CD4-positive, alpha-beta T cell (primary cell): Measurements from ENCODE around the gene PLXNC1. TPM values are rescaled to one million over a fixed set of nuclear protein-coding genes. Genes with fewer than 3 reads are reported as not detected.

ENCODE experiments used
- ATAC-seq: fragments of 200-7000 bp; cut with Tn5 transposase; one replicate; pipeline ENCODE4 v1.10.0; 2022; ENCODE audit warnings: mild to moderate bottlenecking; ENCODE audit not compliant: poor library complexity
- CTCF ChIA-PET: fragments of 350-600 bp; sonication (Branson Sonifier 250); formaldehyde crosslinking; loops from one replicate; lab custom pipeline; 2021; ENCODE audit warnings: antibody characterized with exemption, inconsistent platforms; lab: Charles Lee
- POLR2A ChIA-PET: fragments of 350-600 bp; sonication (Branson Sonifier 250); formaldehyde crosslinking; loops from one replicate; lab custom pipeline; 2021; ENCODE audit warnings: antibody characterized with exemption, inconsistent platforms; lab: Charles Lee
- DNase-seq, 14 experiments: peaks; one replicate each; pipeline ENCODE4 v3.0.0-alpha.2; 2013 to 2020; ENCODE audit warnings: mixed read lengths in 2 of 14
- H3K27ac ChIP-seq, 2 donors: one replicate each; pipeline versions ENCODE4 v1.5.1 to v1.7.0; 2013; ENCODE audit warnings: low read length in 2 of 2, low read depth in 1 of 2, mild to moderate bottlenecking in 1 of 2
- H3K27me3 ChIP-seq, 2 experiments: 1 replicate in 1 of 2; 2 replicates in 1 of 2; pipeline versions ENCODE4 v1.6.1 to v1.7.0; 2013; ENCODE audit warnings: low read length in 2 of 2, control low read depth in 1 of 2, mild to moderate bottlenecking in 1 of 2, moderate library complexity in 1 of 2; ENCODE audit not compliant: insufficient read depth in 2 of 2, control insufficient read depth in 1 of 2
- H3K36me3 ChIP-seq: one replicate; pipeline ENCODE4 v1.6.1; 2013; ENCODE audit warnings: low read length, control low read depth; ENCODE audit not compliant: insufficient read depth
- H3K4me1 ChIP-seq: one replicate; pipeline ENCODE4 v1.6.1; 2013; ENCODE audit warnings: low read length, control low read depth; ENCODE audit not compliant: insufficient read depth
- H3K4me3 ChIP-seq: one replicate; pipeline ENCODE4 v1.5.1; 2013; ENCODE audit warnings: mild to moderate bottlenecking, low read length, moderate library complexity
- H3K9me3 ChIP-seq, 2 experiments: 1 replicate in 1 of 2; 2 replicates in 1 of 2; pipeline versions ENCODE4 v1.6.1 to v1.7.0; 2013; ENCODE audit warnings: low read length in 2 of 2, mild to moderate bottlenecking in 2 of 2, control low read depth in 1 of 2, moderate library complexity in 1 of 2; ENCODE audit not compliant: control insufficient read depth in 1 of 2, insufficient read depth in 1 of 2
- H3K27ac Mint-ChIP-seq: one replicate; pipeline ENCODE4 v1.8.0; 2020; ENCODE audit warnings: mixed read lengths
- H3K27me3 Mint-ChIP-seq: one replicate; pipeline ENCODE4 v1.8.0; 2021; ENCODE audit warnings: mixed read lengths
- H3K36me3 Mint-ChIP-seq: one replicate; pipeline ENCODE4 v1.8.0; 2021; ENCODE audit warnings: low read depth, mixed read lengths
- H3K4me1 Mint-ChIP-seq: one replicate; pipeline ENCODE4 v1.8.0; 2021; ENCODE audit warnings: low read depth, mixed read lengths
- H3K4me3 Mint-ChIP-seq: one replicate; pipeline ENCODE4 v1.8.0; 2020; ENCODE audit warnings: mild to moderate bottlenecking, mixed read lengths
- H3K9me3 Mint-ChIP-seq: one replicate; pipeline ENCODE4 v1.8.0; 2020; ENCODE audit warnings: mixed read lengths
- CTCF ChIP-seq: fragments of 200-600 bp; IDR thresholded peaks from one replicate; pipeline ENCODE4 v1.8.0; 2022; ENCODE audit warnings: antibody characterized with exemption, mild to moderate bottlenecking
- intact Hi-C, 2 experiments: fragments of 100-400 bp; cut with DNase I in 1 of 2; cut with micrococcal nuclease in 1 of 2; formaldehyde crosslinking; loops; one replicate each; pipeline versions ENCODE4 v1.15.1 to v1.9.0; 2023 to 2025; cut with DNase I, micrococcal nuclease
- total RNA-seq, 174 experiments: library from RNA in 2 of 174; stranded (reverse) in 2 of 174; gene quantifications; one replicate each; pipeline ENCODE4 v1.2.3 and lab custom pipeline; 2021 to 2026

The PLXNC1 gene
- total RNA-seq, 2 experiments from 2014 or later: 5.2 to 5.3 TPM

GRCh38 chr12:94286583-94287244, 138.3 kb downstream of the PLXNC1 start:
- ChIA-PET CTCF (no interaction called here), POLR2A (no interaction called here)
- Histone ChIP-seq H3K36me3 (peaks cover 28% of the 10 kb centered on the region), H3K9me3 (no peaks in the 10 kb centered on the region), H3K4me1 (peaks cover 24% of the 10 kb centered on the region), H3K4me3 (no peak overlapping the region), H3K27me3 (no peaks in the 10 kb centered on the region), H3K27ac (no peak overlapping the region)
- DNase-seq: no peak
- TF ChIP-seq CTCF: no peak
- no peaks in the 10 kb centered on the region for H3K9me3 Mint-ChIP-seq
- H3K4me1 Mint-ChIP-seq: peaks cover 20% of the 10 kb centered on the region
- peaks cover 69% of the 10 kb centered on the region for H3K36me3 Mint-ChIP-seq
- peak overlapping the region; percentile 55 for H3K27ac Mint-ChIP-seq
- H3K27me3 Mint-ChIP-seq: no peaks in the 10 kb centered on the region
- H3K4me3 Mint-ChIP-seq: no peak overlapping the region
- intact Hi-C loops: loop anchor here in 1 of 2 experiments (5.0 kb wide), 1 partner anchor 139 kb away; the partner anchor contains the start of gene PLXNC1
- no peak for ATAC-seq

- peaks cover 67% of the 10 kb centered on the region for H3K36me3 Mint-ChIP-seq
- peaks cover 14% of the 10 kb centered on the region for H3K4me1 Mint-ChIP-seq
- CTCF ChIA-PET: no interaction called here
- H3K4me3 Mint-ChIP-seq: no peak overlapping the region
- Histone ChIP-seq H3K27me3 (no peaks in the 10 kb centered on the region), H3K27ac (no peak overlapping the region), H3K9me3 (no peaks in the 10 kb centered on the region), H3K4me3 (no peak overlapping the region), H3K36me3 (peaks cover 28% of the 10 kb centered on the region), H3K4me1 (peaks cover 19% of the 10 kb centered on the region)
- TF ChIP-seq CTCF: no peak
- H3K27ac Mint-ChIP-seq: peak overlapping the region; percentile 55
- intact Hi-C loops: loop anchor here in 1 of 2 experiments (5.0 kb wide), 1 partner anchor 140 kb away; the partner anchor contains the start of gene PLXNC1
- ATAC-seq (no peak), DNase-seq (no peak)
- H3K27me3 Mint-ChIP-seq: no peaks in the 10 kb centered on the region
- no peaks in the 10 kb centered on the region for H3K9me3 Mint-ChIP-seq
- POLR2A ChIA-PET: no interaction called here
These were observed 138.9 kb downstream of the PLXNC1 start for GRCh38 chr12:94287245-94287628.

- Histone ChIP-seq H3K27ac (no peak overlapping the region), H3K4me3 (no peak overlapping the region), H3K27me3 (no peaks in the 10 kb centered on the region), H3K36me3 (peaks cover 32% of the 10 kb centered on the region), H3K4me1 (no peaks in the 10 kb centered on the region), H3K9me3 (no peaks in the 10 kb centered on the region)
- no peak overlapping the region for H3K4me3 Mint-ChIP-seq
- H3K4me1 Mint-ChIP-seq: no peaks in the 10 kb centered on the region
- peaks cover 60% of the 10 kb centered on the region for H3K36me3 Mint-ChIP-seq
- ChIA-PET CTCF (no interaction called here), POLR2A (interaction anchor here (1.5 kb wide), 1 partner anchor 27 kb away, joined by 5 read pairs; no protein-coding TSS in a partner anchor)
- no peak overlapping the region for H3K27ac Mint-ChIP-seq
- H3K27me3 Mint-ChIP-seq: no peaks in the 10 kb centered on the region
- no peaks in the 10 kb centered on the region for H3K9me3 Mint-ChIP-seq
- intact Hi-C loops: loop anchor here in 1 of 2 experiments (5.0 kb wide), 1 partner anchor 142 kb away; the partner anchor contains the start of gene PLXNC1
- no peak for TF ChIP-seq CTCF
- ATAC-seq (no peak), DNase-seq (no peak)
These were observed 141.3 kb downstream of the PLXNC1 start for GRCh38 chr12:94289461-94290312.
